A673 (cell line): ENCODE results near the gene MEAF6. TPM values are rescaled to one million over a fixed set of nuclear protein-coding genes. Genes with fewer than 3 reads are reported as not detected.
"Not testable (repeated sequence)": the region's sequence is repeated elsewhere in the genome, so short reads cannot be mapped to it uniquely, and the experiment has no call there.

ENCODE experiments used
- BruUV-seq: library from RNA; stranded (reverse); fragments of 400-500 nt; replicated peaks from 2 replicates; lab custom pipeline; 2021; lab: Mats Ljungman, UMichigan
- CTCF ChIA-PET: fragments of 300-600 bp; sonication (Branson Sonifier 250); formaldehyde crosslinking; loops from one replicate; lab custom pipeline; 2022; ENCODE audit warnings: antibody characterized with exemption; lab: Charles Lee
- POLR2A ChIA-PET: fragments of 300-600 bp; sonication (Branson Sonifier 250); formaldehyde crosslinking; loops from one replicate; lab custom pipeline; 2022; ENCODE audit warnings: antibody characterized with exemption; ENCODE audit not compliant: low non-redundant PET; lab: Charles Lee
- DNase-seq: peaks from one replicate; pipeline ENCODE4 v3.0.0-alpha.2; 2015; ENCODE audit warnings: low spot score
- H3K27ac ChIP-seq: fragments of 200-600 bp; sonication (generic); 2 replicates; pipeline ENCODE4 v1.5.1; 2016; ENCODE audit warnings: mixed run types, low read depth, mild to moderate bottlenecking, mixed read lengths, antibody characterized with exemption, low read length; ENCODE audit not compliant: poor library complexity, severe bottlenecking
- H3K27me3 ChIP-seq: fragments of 200-600 bp; sonication (generic); replicated peaks from 2 replicates; pipeline ENCODE4 v1.6.1; 2017; ENCODE audit warnings: mixed run types, low read depth, mild to moderate bottlenecking, mixed read lengths, antibody characterized with exemption, low read length; ENCODE audit not compliant: insufficient read depth, poor library complexity
- H3K36me3 ChIP-seq: fragments of 200-600 bp; sonication (generic); 2 replicates; pipeline ENCODE4 v1.6.1; 2016; ENCODE audit warnings: mixed run types, mild to moderate bottlenecking, mixed read lengths, antibody characterized with exemption, low read length; ENCODE audit not compliant: insufficient read depth, poor library complexity, severe bottlenecking
- H3K4me1 ChIP-seq: fragments of 200-600 bp; sonication (generic); 2 replicates; pipeline ENCODE4 v1.6.1; 2017; ENCODE audit warnings: mixed run types, mild to moderate bottlenecking, mixed read lengths, antibody characterized with exemption, low read length; ENCODE audit not compliant: insufficient read depth, poor library complexity, severe bottlenecking
- H3K4me3 ChIP-seq: fragments of 200-600 bp; sonication (generic); 2 replicates; pipeline ENCODE4 v1.5.1; 2016; ENCODE audit warnings: low read depth, mixed run types, mild to moderate bottlenecking, mixed read lengths, low read length; ENCODE audit not compliant: poor library complexity, severe bottlenecking
- H3K9me3 ChIP-seq: fragments of 200-600 bp; sonication (generic); 2 replicates; pipeline ENCODE4 v1.6.1; 2016; ENCODE audit warnings: mixed run types, low read depth, mild to moderate bottlenecking, mixed read lengths, antibody characterized with exemption, low read length; ENCODE audit not compliant: poor library complexity, severe bottlenecking
- CTCF ChIP-seq: fragments of 300-800, 200-600 bp; sonication (generic); conservative IDR thresholded peaks from 2 replicates; pipeline ENCODE4 v1.5.1; 2017; ENCODE audit warnings: low read depth, mild to moderate bottlenecking, antibody characterized with exemption, low read length, moderate library complexity, mixed read lengths
- EZH2 ChIP-seq: fragments of 200-600 bp; sonication (generic); IDR thresholded peaks from 2 replicates; pipeline ENCODE4 v1.6.1; 2017; ENCODE audit warnings: borderline replicate concordance, low read depth, mild to moderate bottlenecking, mixed read lengths, antibody characterized with exemption, low read length; ENCODE audit not compliant: poor library complexity, severe bottlenecking
- intact Hi-C: fragments of 100-400 bp; cut with micrococcal nuclease; formaldehyde crosslinking; loops from one replicate; pipeline ENCODE4 v1.10.0; 2022; ENCODE audit not compliant: unreplicated experiment
- total RNA-seq: library from RNA; stranded (reverse); gene quantifications from 2 replicates; pipeline ENCODE4 v1.2.3, GENCODE V29; 2021

Gene MEAF6
- total RNA-seq, 1 experiment from 2014 or later: 73.8 TPM

GRCh38 chr1:37544530-37544929, 30.0 kb upstream of the MEAF6 start:
- CTCF ChIA-PET: no interaction called here

GRCh38 chr1:37540036-37540785, 25.6 kb upstream of the MEAF6 start:
- peaks cover 36% of the 10 kb centered on the region for H3K36me3 ChIP-seq
- POLR2A ChIA-PET: no interaction called here

More at GRCh38 chr1:37544530-37544929, 30.0 kb upstream of the MEAF6 start:
- TF ChIP-seq EZH2: no peak
- no peak for TF ChIP-seq CTCF
- intact Hi-C loops: no loop called here
- no peak for DNase-seq
- POLR2A ChIA-PET: no interaction called here
- no peaks in the 10 kb centered on the region for H3K9me3 ChIP-seq
- peaks cover 38% of the 10 kb centered on the region for H3K36me3 ChIP-seq
- H3K4me1 ChIP-seq: no peaks in the 10 kb centered on the region
- no peak overlapping the region for H3K27ac ChIP-seq
- H3K4me3 ChIP-seq: no peak overlapping the region
- BruUV-seq: no TSS peak
- H3K27me3 ChIP-seq: no peaks in the 10 kb centered on the region

GRCh38 chr1:37539154-37539553, 24.6 kb upstream of the MEAF6 start:
- DNase-seq, H3K4me1 ChIP-seq, H3K27me3 ChIP-seq, CTCF ChIA-PET, H3K27ac ChIP-seq, H3K4me3 ChIP-seq, H3K9me3 ChIP-seq, intact Hi-C loops, BruUV-seq, POLR2A ChIA-PET: not testable (repeated sequence)
- peaks cover 36% of the 10 kb centered on the region for H3K36me3 ChIP-seq

More at GRCh38 chr1:37540036-37540785, 25.6 kb upstream of the MEAF6 start:
- no TSS peak for BruUV-seq
- Histone ChIP-seq H3K27me3 (no peaks in the 10 kb centered on the region), H3K4me3 (no peak overlapping the region), H3K9me3 (no peaks in the 10 kb centered on the region), H3K27ac (no peak overlapping the region), H3K4me1 (no peaks in the 10 kb centered on the region)
- CTCF ChIA-PET: no interaction called here
- intact Hi-C loops: no loop called here
- DNase-seq: no peak
- TF ChIP-seq EZH2 (no peak), CTCF (no peak)
